SK-N-SH (cell line): ENCODE results near the gene PHF21A.

ENCODE experiments used
- TEAD4 ChIP-seq: IDR thresholded peaks from 2 replicates; pipeline ENCODE4 v1.4.0; 2012; ENCODE audit warnings: mild to moderate bottlenecking, borderline replicate concordance; ENCODE audit not compliant: insufficient read depth
- TF ChIP-seq, protein P1 (sequence below): fragments of 200-600 bp; sonication (generic); IDR thresholded peaks from 2 replicates; pipeline ENCODE4 v1.6.1; 2017; ENCODE audit warnings: antibody characterized with exemption, mild to moderate bottlenecking, moderate library complexity

- TF ChIP-seq, protein P1, sequence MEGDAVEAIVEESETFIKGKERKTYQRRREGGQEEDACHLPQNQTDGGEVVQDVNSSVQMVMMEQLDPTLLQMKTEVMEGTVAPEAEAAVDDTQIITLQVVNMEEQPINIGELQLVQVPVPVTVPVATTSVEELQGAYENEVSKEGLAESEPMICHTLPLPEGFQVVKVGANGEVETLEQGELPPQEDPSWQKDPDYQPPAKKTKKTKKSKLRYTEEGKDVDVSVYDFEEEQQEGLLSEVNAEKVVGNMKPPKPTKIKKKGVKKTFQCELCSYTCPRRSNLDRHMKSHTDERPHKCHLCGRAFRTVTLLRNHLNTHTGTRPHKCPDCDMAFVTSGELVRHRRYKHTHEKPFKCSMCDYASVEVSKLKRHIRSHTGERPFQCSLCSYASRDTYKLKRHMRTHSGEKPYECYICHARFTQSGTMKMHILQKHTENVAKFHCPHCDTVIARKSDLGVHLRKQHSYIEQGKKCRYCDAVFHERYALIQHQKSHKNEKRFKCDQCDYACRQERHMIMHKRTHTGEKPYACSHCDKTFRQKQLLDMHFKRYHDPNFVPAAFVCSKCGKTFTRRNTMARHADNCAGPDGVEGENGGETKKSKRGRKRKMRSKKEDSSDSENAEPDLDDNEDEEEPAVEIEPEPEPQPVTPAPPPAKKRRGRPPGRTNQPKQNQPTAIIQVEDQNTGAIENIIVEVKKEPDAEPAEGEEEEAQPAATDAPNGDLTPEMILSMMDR: no peak
- no peak for TF ChIP-seq TEAD4
Measured at GRCh38 chr11:46039990-46040389, 81.3 kb downstream of the PHF21A start.
